ENCODE data around the gene PDILT. TPM values are rescaled to one million over a fixed set of nuclear protein-coding genes. Genes with fewer than 3 reads are reported as not detected.

Gene PDILT
- total RNA-seq, 1 experiment from 2014 or later = not detected

GRCh38 chr16:20329392-20330138 lies 75.0 kb downstream of the PDILT start:
- H3K79me2 ChIP-seq (ENCODE audit: insufficient read depth, low read length) = 0 out of 2 replicates have a peak, but pooled peaks cover 2% of the 10 kb centered on the region
- H3K36me3 Mint-ChIP-seq (ENCODE audit: insufficient read depth in 1 of 3, low read depth in 3 of 3) = no peaks in the 10 kb centered on the region
- TF ChIP-seq, protein P1, sequence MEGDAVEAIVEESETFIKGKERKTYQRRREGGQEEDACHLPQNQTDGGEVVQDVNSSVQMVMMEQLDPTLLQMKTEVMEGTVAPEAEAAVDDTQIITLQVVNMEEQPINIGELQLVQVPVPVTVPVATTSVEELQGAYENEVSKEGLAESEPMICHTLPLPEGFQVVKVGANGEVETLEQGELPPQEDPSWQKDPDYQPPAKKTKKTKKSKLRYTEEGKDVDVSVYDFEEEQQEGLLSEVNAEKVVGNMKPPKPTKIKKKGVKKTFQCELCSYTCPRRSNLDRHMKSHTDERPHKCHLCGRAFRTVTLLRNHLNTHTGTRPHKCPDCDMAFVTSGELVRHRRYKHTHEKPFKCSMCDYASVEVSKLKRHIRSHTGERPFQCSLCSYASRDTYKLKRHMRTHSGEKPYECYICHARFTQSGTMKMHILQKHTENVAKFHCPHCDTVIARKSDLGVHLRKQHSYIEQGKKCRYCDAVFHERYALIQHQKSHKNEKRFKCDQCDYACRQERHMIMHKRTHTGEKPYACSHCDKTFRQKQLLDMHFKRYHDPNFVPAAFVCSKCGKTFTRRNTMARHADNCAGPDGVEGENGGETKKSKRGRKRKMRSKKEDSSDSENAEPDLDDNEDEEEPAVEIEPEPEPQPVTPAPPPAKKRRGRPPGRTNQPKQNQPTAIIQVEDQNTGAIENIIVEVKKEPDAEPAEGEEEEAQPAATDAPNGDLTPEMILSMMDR (conservative IDR thresholded peaks at IDR 0.05) = no peak
- H3K56ac ChIP-seq (ENCODE audit: insufficient read length, low read depth, low read length) = no peak overlapping the region
- WGBS (ENCODE audit: extremely low coverage, insufficient read length, low lambda C conversion rate) = 100% methylated on average over 1 of the region's 5 CpGs
- DNase-seq = no peak
- no peak overlapping the region for H3K9ac ChIP-seq (ENCODE audit: extremely low read depth, insufficient read length, low read length)
- H4K8ac ChIP-seq (replicated peaks; ENCODE audit: insufficient read length, low read depth, low read length) = no peak overlapping the region
- H3K9me3 ChIP-seq (ENCODE audit: control insufficient read depth, low read depth, low read length) = no peaks in the 10 kb centered on the region
- H4K20me1 ChIP-seq (ENCODE audit: control insufficient read depth, insufficient read depth, insufficient read length) = no peaks in the 10 kb centered on the region
- H2BK120ac ChIP-seq (ENCODE audit: low read depth, low read length, poor library complexity, severe bottlenecking) = no peak overlapping the region
- no peak overlapping the region for H3K18ac ChIP-seq (ENCODE audit: insufficient read length, low read depth, low read length)
- no peaks in the 10 kb centered on the region for H3K23me2 ChIP-seq (ENCODE audit: insufficient read length, low read depth, low read length, poor library complexity, severe bottlenecking)
- H3K4me3 Mint-ChIP-seq = no peak overlapping the region
- H3K27ac Mint-ChIP-seq = no peak overlapping the region; a peak in 1 of 7 replicates
- H2AK5ac ChIP-seq (ENCODE audit: insufficient read length, low read length) = no peak overlapping the region
- H2AFZ ChIP-seq (ENCODE audit: low read length) = no peak overlapping the region
- H3K79me1 ChIP-seq (ENCODE audit: insufficient read depth, low read depth, low read length, poor library complexity, severe bottlenecking) = no peaks in the 10 kb centered on the region
- H4K5ac ChIP-seq (ENCODE audit: insufficient read length, low read depth, low read length) = no peak overlapping the region
- H2BK5ac ChIP-seq (ENCODE audit: insufficient read length, low read length) = no peak overlapping the region
- peaks cover 3% of the 10 kb centered on the region for H3K27me3 Mint-ChIP-seq (ENCODE audit: low read depth)
- no peak overlapping the region for H3K23ac ChIP-seq (ENCODE audit: insufficient read length, low read depth, low read length)
- H3K9me3 Mint-ChIP-seq = no peaks in the 10 kb centered on the region; a peak in 1 of 5 replicates
- H2BK15ac ChIP-seq (ENCODE audit: low read depth, low read length) = no peak overlapping the region
- H2BK12ac ChIP-seq (ENCODE audit: insufficient read length, low read depth, low read length) = no peak overlapping the region
- no peak overlapping the region for H3K27ac ChIP-seq (ENCODE audit: insufficient read length, low read depth, low read length)
- no peak overlapping the region for H3K4ac ChIP-seq (ENCODE audit: low read depth, low read length)
- H3K14ac ChIP-seq (ENCODE audit: insufficient read depth, low read length) = no peak overlapping the region
- H3K4me1 ChIP-seq (ENCODE audit: insufficient read depth, low read length) = no peaks in the 10 kb centered on the region
- H3K4me2 ChIP-seq (ENCODE audit: insufficient read depth, insufficient read length, low read length) = no peak overlapping the region
- no peak overlapping the region for H4K91ac ChIP-seq (ENCODE audit: insufficient read length, low read depth, low read length)
- no peak overlapping the region for H2BK20ac ChIP-seq (ENCODE audit: low read depth, low read length, poor library complexity, severe bottlenecking)
- 0 out of 4 replicates have a peak, but pooled peaks cover 2% of the 10 kb centered on the region in 2 experiments for H3K4me1 Mint-ChIP-seq
- no peaks in the 10 kb centered on the region for H3K27me3 ChIP-seq (ENCODE audit: insufficient read depth, low read length)
- no peak overlapping the region for H3T11ph ChIP-seq (ENCODE audit: low read length)

All from H9 (cell line).